ENCODE data around the gene APBB2. TPM values are rescaled to one million over a fixed set of nuclear protein-coding genes. Genes with fewer than 3 reads are reported as not detected.

The APBB2 gene
- total RNA-seq, 1 experiment from 2014 or later, result 49.0 TPM

DNA sequence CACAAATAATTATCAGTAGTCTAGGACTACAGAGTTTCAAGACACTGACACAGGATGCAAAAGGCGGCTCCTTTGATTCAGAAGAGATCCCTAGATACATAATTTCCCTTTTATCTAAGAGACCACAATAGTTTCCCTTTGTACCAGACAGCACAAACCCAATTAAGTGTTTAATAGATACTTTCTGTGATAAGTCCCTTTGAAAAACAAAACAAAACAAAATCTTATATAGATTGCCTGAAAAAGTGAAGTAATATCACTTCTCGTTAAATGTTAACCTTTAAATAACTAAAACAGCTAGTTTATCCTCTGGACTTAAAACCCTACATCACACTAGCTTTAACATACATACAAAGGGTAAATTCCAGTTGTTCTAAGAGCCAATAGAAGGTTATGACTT is 49.9 kb downstream of the APBB2 start (continued):
- TF ChIP-seq, protein P1, sequence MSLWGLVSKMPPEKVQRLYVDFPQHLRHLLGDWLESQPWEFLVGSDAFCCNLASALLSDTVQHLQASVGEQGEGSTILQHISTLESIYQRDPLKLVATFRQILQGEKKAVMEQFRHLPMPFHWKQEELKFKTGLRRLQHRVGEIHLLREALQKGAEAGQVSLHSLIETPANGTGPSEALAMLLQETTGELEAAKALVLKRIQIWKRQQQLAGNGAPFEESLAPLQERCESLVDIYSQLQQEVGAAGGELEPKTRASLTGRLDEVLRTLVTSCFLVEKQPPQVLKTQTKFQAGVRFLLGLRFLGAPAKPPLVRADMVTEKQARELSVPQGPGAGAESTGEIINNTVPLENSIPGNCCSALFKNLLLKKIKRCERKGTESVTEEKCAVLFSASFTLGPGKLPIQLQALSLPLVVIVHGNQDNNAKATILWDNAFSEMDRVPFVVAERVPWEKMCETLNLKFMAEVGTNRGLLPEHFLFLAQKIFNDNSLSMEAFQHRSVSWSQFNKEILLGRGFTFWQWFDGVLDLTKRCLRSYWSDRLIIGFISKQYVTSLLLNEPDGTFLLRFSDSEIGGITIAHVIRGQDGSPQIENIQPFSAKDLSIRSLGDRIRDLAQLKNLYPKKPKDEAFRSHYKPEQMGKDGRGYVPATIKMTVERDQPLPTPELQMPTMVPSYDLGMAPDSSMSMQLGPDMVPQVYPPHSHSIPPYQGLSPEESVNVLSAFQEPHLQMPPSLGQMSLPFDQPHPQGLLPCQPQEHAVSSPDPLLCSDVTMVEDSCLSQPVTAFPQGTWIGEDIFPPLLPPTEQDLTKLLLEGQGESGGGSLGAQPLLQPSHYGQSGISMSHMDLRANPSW (CRISPR knock-in tag; conservative IDR thresholded peaks at IDR 0.05; ENCODE audit: low read depth), result no peak
- TF ChIP-seq FOXJ3 (CRISPR knock-in tag; IDR thresholded peaks at IDR 0.05; ENCODE audit: borderline replicate concordance) (no peak), E2F5 (CRISPR knock-in tag; IDR thresholded peaks at IDR 0.05) (no peak), E2F4 (CRISPR knock-in tag; IDR thresholded peaks at IDR 0.05; ENCODE audit: borderline replicate concordance, low read depth) (no peak), NR3C1 (CRISPR knock-in tag; conservative IDR thresholded peaks at IDR 0.05; ENCODE audit: low read depth) (no peak)

DNA sequence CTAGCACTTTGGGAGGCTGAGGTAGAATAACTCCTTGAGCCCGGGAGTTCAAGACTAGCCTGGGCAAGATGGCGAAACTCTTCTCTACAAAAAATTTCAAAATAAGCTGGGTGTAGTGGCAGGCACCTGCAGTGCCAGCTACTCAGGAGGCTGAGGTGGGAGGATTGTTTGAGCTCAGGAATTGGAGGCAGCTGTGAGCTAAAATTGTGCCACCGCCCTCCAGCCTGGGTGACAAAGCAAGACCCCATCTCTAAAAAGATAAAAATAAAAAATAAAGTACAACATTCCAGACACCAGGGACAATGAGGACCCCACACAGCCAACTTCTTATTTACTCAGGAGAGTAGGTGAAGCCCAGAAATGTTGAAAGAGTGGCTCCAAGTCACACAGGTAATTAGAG is 53.0 kb downstream of the APBB2 start:
- Mint-ChIP-seq H3K4me3 (no peak overlapping the region), H3K9me3 (0 out of 2 replicates have a peak, but pooled peaks cover 4% of the 10 kb centered on the region), H3K27ac (no peak overlapping the region), H3K27me3 (ENCODE audit: low read depth) (no peaks in the 10 kb centered on the region), H3K36me3 (no peaks in the 10 kb centered on the region; the same call in 1 of the 2 replicates), H3K4me1 (peaks cover 13% of the 10 kb centered on the region)
- ChIA-PET POLR2A (interaction anchor here (0.6 to 1.2 kb wide), 4 partner anchors 10 to 96 kb away, joined by 3 to 5 read pairs (median 3); partner anchors contain the start of gene UCHL1), CTCF (interaction anchor here (0.6 to 0.8 kb wide), 2 partner anchors 253 to 261 kb away, joined by 3 to 4 read pairs; no protein-coding TSS in a partner anchor)
- no peak for TF ChIP-seq OVOL2 (CRISPR knock-in tag; IDR thresholded peaks at IDR 0.05; ENCODE audit: borderline replicate concordance)
- no peak for TF ChIP-seq CREM (CRISPR knock-in tag; IDR thresholded peaks at IDR 0.05)
- no peak for TF ChIP-seq MXD4 (CRISPR knock-in tag; IDR thresholded peaks at IDR 0.05; ENCODE audit: borderline replicate concordance)
- no peak for TF ChIP-seq FOXP1 (CRISPR knock-in tag; IDR thresholded peaks at IDR 0.05; ENCODE audit: borderline replicate concordance)
- TF ChIP-seq ETV6 (CRISPR knock-in tag; IDR thresholded peaks at IDR 0.05), result no peak
- no peak for TF ChIP-seq FOXP4 (CRISPR knock-in tag; IDR thresholded peaks at IDR 0.05)
- no peak for TF ChIP-seq SMAD3 (CRISPR knock-in tag; IDR thresholded peaks at IDR 0.05; ENCODE audit: borderline replicate concordance)
- TF ChIP-seq, protein P2, sequence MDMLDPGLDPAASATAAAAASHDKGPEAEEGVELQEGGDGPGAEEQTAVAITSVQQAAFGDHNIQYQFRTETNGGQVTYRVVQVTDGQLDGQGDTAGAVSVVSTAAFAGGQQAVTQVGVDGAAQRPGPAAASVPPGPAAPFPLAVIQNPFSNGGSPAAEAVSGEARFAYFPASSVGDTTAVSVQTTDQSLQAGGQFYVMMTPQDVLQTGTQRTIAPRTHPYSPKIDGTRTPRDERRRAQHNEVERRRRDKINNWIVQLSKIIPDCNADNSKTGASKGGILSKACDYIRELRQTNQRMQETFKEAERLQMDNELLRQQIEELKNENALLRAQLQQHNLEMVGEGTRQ (CRISPR knock-in tag; IDR thresholded peaks at IDR 0.05), result no peak
- no peak for TF ChIP-seq SP1 (CRISPR knock-in tag; conservative IDR thresholded peaks at IDR 0.05)
- no peak for TF ChIP-seq ZNF317 (CRISPR knock-in tag; IDR thresholded peaks at IDR 0.05; ENCODE audit: borderline replicate concordance, low read depth)
- no peak for TF ChIP-seq GTF2I (CRISPR knock-in tag; conservative IDR thresholded peaks at IDR 0.05)
- no peak for TF ChIP-seq SMAD4 (CRISPR knock-in tag; IDR thresholded peaks at IDR 0.05)
- TF ChIP-seq PREB (CRISPR knock-in tag; IDR thresholded peaks at IDR 0.05; ENCODE audit: borderline replicate concordance), result no peak
- no peak for DNase-seq (ENCODE audit: low spot score)
- ATAC-seq, result no peak
